Glomerular endothelial cell (primary cell): Measurements from ENCODE around the gene CARHSP1. TPM values are rescaled to one million over a fixed set of nuclear protein-coding genes. Genes with fewer than 3 reads are reported as not detected.
"Not testable (repeated sequence)": the region's sequence is repeated elsewhere in the genome, so short reads cannot be mapped to it uniquely, and the experiment has no call there.

Source experiments
- DNase-seq: peaks from one replicate; pipeline ENCODE4 v3.0.0-alpha.2; 2011; ENCODE audit warnings: low read depth, low spot score; ENCODE audit errors: extremely low read depth
- total RNA-seq: library from RNA; depleted of rRNA; stranded (reverse); fragments of >200 nt; gene quantifications from 2 replicates; pipeline ENCODE4 v1.2.3, GENCODE V29; 2015

CARHSP1 gene
- total RNA-seq, 1 donor from 2014 or later: 77.0 TPM

- DNase-seq: no peak
These were observed 25.3 kb upstream of the CARHSP1 start for GRCh38 chr16:8893976-8894690.

- no peak for DNase-seq
These were observed 24.6 kb upstream of the CARHSP1 start for GRCh38 chr16:8893426-8893825.

GRCh38 chr16:8892101-8892575 is 23.3 kb upstream of the CARHSP1 start:
- DNase-seq: no peak

- no peak for DNase-seq
These were observed 21.7 kb upstream of the CARHSP1 start for GRCh38 chr16:8890549-8890921.

GRCh38 chr16:8889893-8890548 is 21.2 kb upstream of the CARHSP1 start:
- no peak for DNase-seq

GRCh38 chr16:8888951-8889892 is 20.4 kb upstream of the CARHSP1 start:
- DNase-seq: no peak

GRCh38 chr16:8887952-8888560 is 19.2 kb upstream of the CARHSP1 start:
- DNase-seq: no peak

- no peak for DNase-seq
These were observed 18.6 kb upstream of the CARHSP1 start for GRCh38 chr16:8887431-8887765.

GRCh38 chr16:8886593-8887430 is 18.0 kb upstream of the CARHSP1 start:
- no peak for DNase-seq

GRCh38 chr16:8885674-8886592 is 17.1 kb upstream of the CARHSP1 start:
- no peak for DNase-seq

GRCh38 chr16:8882725-8883377 is 14.0 kb upstream of the CARHSP1 start:
- DNase-seq: no peak

GRCh38 chr16:8882041-8882617 is 13.3 kb upstream of the CARHSP1 start, which contains the start of gene LITAFD:
Gene LITAFD, plus strand, starts transcription at chr16:8882351. Its CDS starts 2,005 bp downstream, at chr16:8884356.
- DNase-seq: no peak

GRCh38 chr16:8880839-8881510 is 12.2 kb upstream of the CARHSP1 start:
- DNase-seq: no peak

GRCh38 chr16:8878523-8878911 is 9.7 kb upstream of the CARHSP1 start:
- no peak for DNase-seq

GRCh38 chr16:8877894-8878522 is 9.2 kb upstream of the CARHSP1 start:
- no peak for DNase-seq

- DNase-seq: not testable (repeated sequence)
These were observed 6.5 kb upstream of the CARHSP1 start for GRCh38 chr16:8875317-8875716.

GRCh38 chr16:8874388-8874787 is 5.6 kb upstream of the CARHSP1 start:
- no peak for DNase-seq
